Thyroid gland (tissue), 4 donors: ENCODE data around the gene DCAF8. TPM values are rescaled to one million over a fixed set of nuclear protein-coding genes. Genes with fewer than 3 reads are reported as not detected.

Experiments used
- DNase-seq, 2 donors: peaks; one replicate each; pipeline ENCODE4 v3.0.0-alpha.2; 2019
- H3K27ac ChIP-seq, 3 donors: fragments of 200-600 bp; sonication (generic); 1 replicate in 2 of 3; 2 replicates in 1 of 3; pipeline ENCODE4 v1.5.1; 2016 to 2019; ENCODE audit warnings: mild to moderate bottlenecking in 1 of 3, moderate library complexity in 1 of 3
- H3K27me3 ChIP-seq: fragments of 200-600 bp; sonication (generic); one replicate; pipeline ENCODE4 v1.5.1; 2019
- H3K36me3 ChIP-seq, 2 donors: fragments of 200-600 bp; sonication (generic); one replicate each; pipeline ENCODE4 v1.5.1; 2016 to 2019
- H3K4me1 ChIP-seq, 2 donors: fragments of 200-600 bp; sonication (generic); one replicate each; pipeline ENCODE4 v1.5.1; 2017 to 2019
- H3K4me3 ChIP-seq, 3 donors: fragments of 200-600 bp; sonication (generic); replicated peaks in 1 of 3; 1 replicate in 2 of 3; 2 replicates in 1 of 3; pipeline ENCODE4 v1.5.1; 2016; ENCODE audit warnings: mild to moderate bottlenecking in 1 of 3
- H3K9me3 ChIP-seq: fragments of 200-600 bp; sonication (generic); one replicate; pipeline ENCODE4 v1.5.1; 2017
- CTCF ChIP-seq, 6 experiments: fragments of 200-600 bp in 3 of 6; fragments of 450-650 bp in 3 of 6; sonication (generic) in 3 of 6; IDR thresholded peaks; one replicate each; pipeline ENCODE4 v1.5.1; 2016 to 2019; ENCODE audit warnings: antibody characterized with exemption in 6 of 6, mild to moderate bottlenecking in 2 of 6, inconsistent platforms in 1 of 6, moderate library complexity in 1 of 6
- POLR2A ChIP-seq, 2 donors: fragments of 450-650 bp; IDR thresholded peaks; one replicate each; pipeline ENCODE4 v1.6.1; 2017; ENCODE audit warnings: antibody characterized with exemption in 2 of 2, mild to moderate bottlenecking in 2 of 2, moderate library complexity in 1 of 2
- WGBS, 2 donors: methylation state at CpG; one replicate each; pipeline ENCODE4 v1.1.5; 2017; 5-methylcytosine and 5-hydroxymethylcytosine counted together
- intact Hi-C: fragments of 100-400 bp; cut with DNase I; formaldehyde crosslinking; loops from one replicate; pipeline ENCODE4 v1.15.1; 2023
- total RNA-seq, 4 donors: library from RNA; depleted of rRNA; stranded (reverse); fragments of >200 nt; gene quantifications; one replicate each; pipeline ENCODE4 v1.2.3, GENCODE V29; 2016

Gene DCAF8
- total RNA-seq, 4 donors from 2014 or later = 221 to 239 (median 228) TPM

GRCh38 chr1:160307118-160307791 lies 44.9 kb upstream of the DCAF8 start:
- Histone ChIP-seq H3K27ac (no peak overlapping the region), H3K36me3 (peaks cover 76 to 95% of the 10 kb centered on the region in 2 donors), H3K9me3 (no peaks in the 10 kb centered on the region), H3K27me3 (no peaks in the 10 kb centered on the region), H3K4me1 (no peaks in the 10 kb centered on the region), H3K4me3 (no peak overlapping the region)
- no peak for DNase-seq
- intact Hi-C loops = no loop called here
- WGBS, 2 donors = 89 to 92% methylated on average over 12 of the region's 13 CpGs
- no peak for TF ChIP-seq CTCF (IDR thresholded peaks at IDR 0.05)
- TF ChIP-seq POLR2A (IDR thresholded peaks at IDR 0.05) = no peak

- TF ChIP-seq CTCF (IDR thresholded peaks at IDR 0.05) = no peak
- TF ChIP-seq POLR2A (IDR thresholded peaks at IDR 0.05) = no peak
- H3K27me3 ChIP-seq = no peaks in the 10 kb centered on the region
- H3K36me3 ChIP-seq = peaks cover 59 to 80% of the 10 kb centered on the region in 2 donors
- WGBS, 2 donors = 87 to 89% methylated on average over 7 of the region's 7 CpGs
- H3K4me3 ChIP-seq = no peak overlapping the region
- H3K4me1 ChIP-seq = no peaks in the 10 kb centered on the region
- H3K9me3 ChIP-seq = no peaks in the 10 kb centered on the region
- intact Hi-C loops = no loop called here
- DNase-seq = no peak
- H3K27ac ChIP-seq = no peak overlapping the region
Measured at GRCh38 chr1:160300173-160300572, 37.8 kb upstream of the DCAF8 start.

- 100% methylated on average over 1 of the region's 1 CpG for WGBS, 2 donors
Measured at GRCh38 chr1:160296036-160296435, 33.7 kb upstream of the DCAF8 start.

GRCh38 chr1:160293020-160293968 lies 30.9 kb upstream of the DCAF8 start:
- no peak overlapping the region for H3K27ac ChIP-seq
- H3K4me1 ChIP-seq = no peaks in the 10 kb centered on the region
- 91 to 93% methylated on average over 8 of the region's 8 CpGs for WGBS, 2 donors
- H3K9me3 ChIP-seq = no peaks in the 10 kb centered on the region
- H3K27me3 ChIP-seq = no peaks in the 10 kb centered on the region
- DNase-seq = no peak
- intact Hi-C loops = loop anchor here (5.0 kb wide), 1 partner anchor 101 kb away; the partner anchor contains the start of gene CASQ1
- H3K36me3 ChIP-seq = peaks cover 90 to 95% of the 10 kb centered on the region in 2 donors
- TF ChIP-seq POLR2A (IDR thresholded peaks at IDR 0.05) (no peak), CTCF (IDR thresholded peaks at IDR 0.05) (no peak)
- H3K4me3 ChIP-seq = no peak overlapping the region

More at GRCh38 chr1:160296036-160296435, 33.7 kb upstream of the DCAF8 start:
- Histone ChIP-seq H3K4me3 (no peak overlapping the region), H3K36me3 (peaks cover 84 to 88% of the 10 kb centered on the region in 2 donors), H3K4me1 (no peaks in the 10 kb centered on the region), H3K27ac (no peak overlapping the region), H3K27me3 (no peaks in the 10 kb centered on the region), H3K9me3 (no peaks in the 10 kb centered on the region)
- no peak for TF ChIP-seq POLR2A (IDR thresholded peaks at IDR 0.05)
- no peak for TF ChIP-seq CTCF (IDR thresholded peaks at IDR 0.05)
- DNase-seq = no peak
- intact Hi-C loops = no loop called here
